Measurements from ENCODE around the gene EXOC3L2.

The EXOC3L2 gene

GRCh38 chr19:45179072-45179891 lies 65.9 kb downstream of the EXOC3L2 start:
- DNase-seq = peak; percentile 40

GRCh38 chr19:45178262-45179071 lies 66.7 kb downstream of the EXOC3L2 start, which contains the start of gene BLOC1S3:
Gene BLOC1S3, plus strand, starts transcription at chr19:45178784. Its CDS starts 513 bp downstream, at chr19:45179297.
- peak; percentile 99 for DNase-seq

GRCh38 chr19:45177817-45178261 lies 67.4 kb downstream of the EXOC3L2 start, which contains the start of gene TRAPPC6A:
Gene TRAPPC6A, minus strand, starts transcription at chr19:45178237. Its CDS starts 19 bp downstream, at chr19:45178218.
- DNase-seq = no peak

- DNase-seq = no peak
Measured at GRCh38 chr19:45175515-45176345, 69.5 kb downstream of the EXOC3L2 start.

- no peak for DNase-seq
Measured at GRCh38 chr19:45173816-45174215, 71.4 kb downstream of the EXOC3L2 start.

DNA sequence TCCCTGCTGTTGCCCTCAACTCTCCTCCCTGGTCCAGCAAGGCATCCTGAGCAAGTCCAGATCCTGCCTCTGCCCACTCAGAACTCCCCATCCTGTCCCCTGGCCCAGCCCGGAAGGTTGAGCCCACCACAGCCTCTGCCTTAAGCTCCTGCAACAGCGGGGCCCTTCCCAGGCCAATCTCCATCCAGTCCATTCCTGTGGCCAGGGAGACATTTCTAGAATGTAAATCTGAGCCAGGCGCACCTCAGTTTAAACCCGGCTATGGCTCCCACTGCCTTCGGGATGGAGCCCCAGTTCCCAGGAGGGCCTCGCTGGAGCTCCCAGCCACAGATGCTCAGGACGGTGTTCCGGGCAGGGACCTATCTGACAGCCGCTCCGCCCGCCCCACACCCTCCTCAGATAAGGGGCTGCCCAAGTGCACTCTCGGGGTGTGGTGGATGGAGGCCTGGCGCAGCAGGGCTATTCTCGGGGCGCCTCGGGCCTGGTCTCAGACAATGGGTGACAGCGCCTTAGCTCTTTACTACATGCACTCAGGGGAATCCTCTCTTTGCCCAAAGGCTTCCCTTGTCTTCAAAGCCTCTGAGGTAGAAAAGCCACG lies 72.5 kb downstream of the EXOC3L2 start:
- no peak for DNase-seq

DNA sequence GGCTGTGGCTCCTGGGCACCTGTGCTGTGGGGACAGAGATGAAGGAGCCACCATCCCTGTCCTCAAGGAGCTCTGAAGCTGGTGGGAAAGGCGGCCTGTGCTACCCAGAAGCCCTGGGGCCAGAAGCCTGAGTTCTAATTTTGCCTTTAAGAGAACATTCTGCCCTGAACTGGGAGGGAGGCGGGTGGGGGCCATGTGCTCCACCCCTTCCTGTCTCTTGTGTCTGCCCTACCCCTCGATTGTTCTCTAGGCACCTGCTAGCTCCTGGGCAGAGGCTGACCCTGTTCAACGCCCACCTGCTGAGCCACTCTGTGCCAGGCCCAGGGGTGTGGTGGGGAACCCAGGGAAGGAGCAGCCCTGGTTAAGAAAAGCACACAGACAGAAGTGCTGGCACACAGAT lies 73.0 kb downstream of the EXOC3L2 start:
- no peak for DNase-seq

- peak; percentile 17 for DNase-seq
Measured at GRCh38 chr19:45171211-45171623, 74.0 kb downstream of the EXOC3L2 start.

DNA sequence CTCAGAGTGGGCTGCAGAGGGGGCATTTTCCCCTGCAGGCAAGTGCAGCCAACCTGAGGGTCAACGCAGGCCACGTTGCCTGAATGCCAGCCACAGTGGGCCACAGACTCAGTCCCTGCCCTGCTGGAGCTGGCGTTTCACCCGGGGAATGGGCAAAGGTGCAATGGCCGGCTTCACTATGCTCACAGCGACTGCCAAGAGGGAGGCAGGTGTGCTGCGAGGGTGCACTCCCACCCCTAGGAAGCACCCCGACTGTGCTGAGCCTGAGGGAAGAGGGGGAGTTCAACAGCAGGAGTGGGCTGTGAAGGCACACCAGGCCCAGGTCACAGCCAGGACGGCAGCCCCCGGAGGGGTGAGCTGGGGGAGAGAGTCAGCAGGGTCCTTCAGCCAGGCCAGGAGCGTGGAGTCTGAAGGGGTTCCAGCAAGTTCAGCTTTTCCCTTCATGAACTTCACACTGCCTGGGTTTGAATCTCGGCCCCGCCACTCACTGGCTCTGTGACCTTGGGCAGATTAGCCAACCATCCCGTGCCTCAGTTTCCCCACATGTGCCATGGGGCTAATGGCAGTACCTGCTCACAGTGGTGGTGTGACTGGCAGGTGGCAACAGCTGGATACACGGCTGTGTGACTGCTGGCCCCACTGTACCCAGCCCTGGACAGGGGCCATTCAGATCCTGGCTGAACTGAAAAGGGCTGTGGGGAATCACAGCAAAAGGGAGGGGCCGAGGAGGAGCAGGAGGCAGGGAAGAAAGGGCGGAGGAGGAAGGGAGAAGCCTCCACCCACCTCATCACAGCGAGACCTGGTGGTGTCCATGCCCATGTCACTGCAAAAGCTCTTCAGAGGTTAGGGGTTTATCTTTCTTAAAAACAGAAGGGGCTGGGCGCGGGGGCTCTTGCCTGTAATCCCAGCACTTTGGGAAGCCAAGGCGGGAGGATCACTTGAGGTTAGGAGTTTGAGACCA lies 74.8 kb downstream of the EXOC3L2 start:
- DNase-seq = no peak

DNA sequence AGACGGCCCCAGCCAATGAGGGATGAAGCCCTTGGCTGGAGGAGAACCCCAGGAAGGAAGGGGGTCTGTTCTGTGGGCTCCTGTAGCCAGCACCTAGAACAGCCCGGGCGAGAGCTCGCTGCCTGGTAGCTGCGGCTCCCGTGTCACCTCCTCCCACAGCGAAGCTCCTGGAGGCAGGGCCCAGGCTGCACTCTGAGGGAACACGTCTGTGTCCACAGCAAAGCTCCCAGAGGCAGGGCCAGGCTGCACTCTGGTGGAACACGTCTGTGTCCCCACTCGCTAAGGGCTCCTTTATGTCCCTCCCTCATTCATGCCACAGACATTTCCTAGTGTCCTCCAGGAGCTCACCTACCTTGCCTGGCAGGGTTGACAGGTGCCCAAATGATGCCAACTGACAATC lies 75.6 kb downstream of the EXOC3L2 start:
- DNase-seq = no peak

DNA sequence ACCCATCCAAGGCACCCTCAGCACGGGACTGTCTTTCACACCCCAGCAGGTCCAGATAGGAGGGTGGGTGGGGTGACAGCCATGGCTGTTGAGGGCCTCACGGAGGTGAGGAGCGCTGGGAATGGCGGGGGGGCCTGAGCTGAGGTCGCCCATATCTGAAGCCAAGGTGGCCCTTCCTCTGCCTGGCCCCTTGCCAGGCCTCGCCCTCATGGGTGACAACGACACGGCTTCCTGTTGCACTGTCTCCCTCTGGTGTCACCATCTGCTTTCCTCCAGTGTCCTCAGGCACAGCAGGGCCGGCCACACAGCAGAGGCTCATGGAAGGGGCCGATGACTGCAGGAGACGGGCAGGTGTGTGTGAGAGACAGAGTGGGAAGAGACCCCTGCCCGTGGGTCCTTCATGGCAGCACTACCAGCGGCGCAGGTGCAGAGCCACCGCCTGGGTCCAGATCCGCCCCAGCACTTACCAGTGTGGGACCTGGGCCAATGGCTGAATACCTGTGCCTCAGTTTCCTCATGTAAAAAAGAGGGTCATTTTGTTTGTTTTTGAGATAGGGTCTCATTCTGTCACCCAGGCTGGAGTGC lies 76.3 kb downstream of the EXOC3L2 start:
- DNase-seq = no peak

GRCh38 chr19:45166723-45167252 lies 78.4 kb downstream of the EXOC3L2 start:
- no peak for DNase-seq

DNA sequence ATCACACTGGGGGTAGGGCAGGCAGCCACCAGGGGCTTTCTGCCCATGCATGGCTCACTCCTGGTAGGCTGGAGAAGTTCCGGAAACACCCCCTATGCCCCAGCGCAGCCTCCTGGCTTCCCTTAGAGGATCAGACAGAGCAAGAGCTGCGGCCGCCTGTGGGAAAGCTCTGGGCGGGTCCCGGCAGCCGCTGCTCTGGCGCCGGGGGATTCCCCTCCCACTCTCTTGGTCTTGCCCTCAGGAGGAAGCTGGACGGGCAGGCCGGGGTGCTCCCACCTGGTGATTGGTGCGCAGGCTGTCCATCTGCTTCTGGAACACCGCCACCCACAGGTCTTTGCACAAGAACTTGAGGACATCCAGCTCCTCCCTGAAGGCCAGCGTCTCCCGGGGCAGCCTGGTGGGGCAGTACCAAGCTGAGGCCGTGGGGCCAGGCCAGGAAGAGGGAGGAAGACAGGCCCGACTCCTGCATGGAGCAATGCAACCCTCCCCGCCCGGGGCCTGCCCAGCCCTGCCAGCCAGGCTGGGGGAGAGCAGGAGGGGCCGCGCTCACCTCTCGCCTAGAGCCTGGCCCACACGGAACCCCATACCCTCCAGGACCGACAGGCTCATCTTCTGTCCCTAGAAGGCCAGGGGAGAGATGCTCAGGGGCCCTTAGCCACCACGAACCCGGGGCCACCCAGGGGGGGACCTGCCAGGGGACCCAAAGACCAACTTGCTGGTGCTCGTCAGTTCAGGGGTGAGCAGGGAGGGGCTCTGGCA lies 80.5 kb downstream of the EXOC3L2 start:
- peak; percentile 46 for DNase-seq

DNA sequence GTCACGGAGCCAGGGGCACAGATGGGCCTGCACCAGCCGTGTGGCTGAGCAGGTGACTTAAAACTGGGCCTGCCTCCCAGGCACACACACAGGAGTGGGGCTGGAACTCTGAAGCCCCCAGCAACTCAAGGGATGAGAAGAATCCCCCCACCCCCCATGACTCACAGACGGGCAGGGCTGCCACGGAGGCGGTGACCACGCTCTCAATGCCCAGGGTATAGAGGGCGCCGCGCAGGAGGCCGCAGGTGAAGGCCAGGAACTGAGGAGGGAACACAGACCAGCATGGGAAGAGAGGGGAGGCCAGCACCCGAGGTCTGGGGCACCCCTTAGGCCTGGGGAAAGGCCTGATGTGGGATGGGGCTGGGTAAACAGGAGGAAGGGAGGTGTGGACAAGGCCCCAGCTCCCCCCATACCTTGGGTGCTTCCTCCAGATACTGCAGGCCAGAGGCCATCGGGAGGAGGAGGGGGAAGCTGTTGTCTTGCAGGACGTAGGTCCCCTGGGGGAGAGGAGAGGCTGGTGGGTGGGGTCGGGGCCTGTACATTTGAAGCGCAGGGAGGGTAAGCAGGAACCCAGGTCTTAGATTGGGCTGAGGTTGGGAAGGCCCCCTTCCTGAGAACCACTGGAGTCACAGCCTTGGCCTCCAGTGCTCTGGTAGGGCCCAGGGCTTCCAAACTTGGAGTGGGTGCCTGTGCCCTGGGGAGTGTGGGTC lies 81.3 kb downstream of the EXOC3L2 start:
- DNase-seq = no peak

- DNase-seq = no peak
Measured at GRCh38 chr19:45163156-45163555, 82.1 kb downstream of the EXOC3L2 start.

- no peak for DNase-seq
Measured at GRCh38 chr19:45162608-45163143, 82.5 kb downstream of the EXOC3L2 start.

Measured in stimulated activated CD4-positive, alpha-beta T cell treated with anti-CD3 and anti-CD28 coated beads, Interleukin-12 subunit alpha, Interleukin-12 subunit beta, amount 100 ng/mL, for 4 hours (primary cell).